ENCODE results near the gene UBR3. TPM values are rescaled to one million over a fixed set of nuclear protein-coding genes. Genes with fewer than 3 reads are reported as not detected.
A peak's percentile ranks its signal among the peaks of the same experiment; 100 is the strongest.

The UBR3 gene
- total and polyA plus RNA-seq, 12 donors, result 21.0 to 146 (median 115) TPM

DNA sequence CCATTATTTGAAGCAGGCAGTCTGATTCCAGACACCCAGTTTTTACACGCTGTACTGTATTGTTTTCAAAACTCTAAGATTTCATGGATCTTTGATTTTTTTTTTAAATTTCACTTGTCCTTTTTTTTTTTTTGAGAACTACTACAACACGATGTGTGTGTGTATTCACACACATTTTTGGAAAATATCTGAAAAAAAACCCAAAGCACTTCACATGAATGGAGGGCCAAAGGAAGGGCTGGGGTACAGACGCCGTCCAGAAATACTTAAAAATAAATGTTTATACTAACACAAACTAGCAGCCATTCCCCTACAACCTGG, 28.9 kb upstream of the UBR3 start:
- TF ChIP-seq CTCF (IDR thresholded peaks at IDR 0.05), result no peak
- Histone ChIP-seq H3K9me3 (no peaks in the 10 kb centered on the region), H3K36me3 (peaks cover 0 to 27% (median under 1%) of the 10 kb centered on the region in 9 donors), H3K27ac (peak overlapping the region; percentile 33 to 90 (median 86)), H3K27me3 (no peaks in the 10 kb centered on the region), H3K4me3 (peak overlapping the region; percentile 63 to 95 (median 84)), H3K4me1 (peaks cover 0 to 33% (median 17%) of the 10 kb centered on the region in 9 donors)
- DNase-seq (no peak), ATAC-seq (peak in 1 of 8 donors; percentile 1)
- intact Hi-C loops (cut with DNase I), result loop anchor here in 3 of 10 donors (5.0 to 10.0 kb wide), 2 partner anchors 216 to 274 kb away; partner anchors contain the start of gene PPIG (in 1 of the 3)
- 15 to 17% methylated on average over 4 of the region's 4 CpGs for WGBS, 2 donors

GRCh38 chr2:169798718-169799592, 28.3 kb upstream of the UBR3 start, which contains the start of gene SSB:
SSB (plus strand) TSS chr2:169798871; CDS start chr2:169800961, 2,090 bp downstream.
- H3K9me3 ChIP-seq, result no peaks in the 10 kb centered on the region
- ATAC-seq, result peak; percentile 99 to 100 (median 100)
- H3K4me3 ChIP-seq, result peak within 1 kb of the TSS; percentile 63 to 95 (median 84)
- 0 to 1% methylated on average over 67 of the region's 67 CpGs for WGBS, 2 donors
- H3K4me1 ChIP-seq, result peaks cover 0 to 33% (median 18%) of the 10 kb centered on the region in 9 donors
- peak; percentile 93 to 96 for DNase-seq
- no peaks in the 10 kb centered on the region for H3K27me3 ChIP-seq
- H3K36me3 ChIP-seq, result peaks cover 0 to 32% (median 4%) of the 10 kb centered on the region in 9 donors
- TF ChIP-seq CTCF (IDR thresholded peaks at IDR 0.05), result peak in 1 of 9 donors; percentile 14
- intact Hi-C loops (cut with DNase I), result loop anchor here in 3 of 10 donors (5.0 to 10.0 kb wide), 2 partner anchors 217 to 274 kb away; partner anchors contain the start of gene PPIG (in 1 of the 3)
- peak within 1 kb of the TSS; percentile 39 to 90 (median 86) for H3K27ac ChIP-seq

- DNase-seq, result no peak
- Histone ChIP-seq H3K27me3 (no peaks in the 10 kb centered on the region), H3K36me3 (peaks cover 0 to 73% (median 18%) of the 10 kb centered on the region in 9 donors), H3K9me3 (no peaks in the 10 kb centered on the region), H3K4me1 (peaks cover 0 to 27% (median 18%) of the 10 kb centered on the region in 9 donors), H3K27ac (no peak overlapping the region), H3K4me3 (no peak overlapping the region)
- TF ChIP-seq CTCF (IDR thresholded peaks at IDR 0.05), result no peak
- no peak for ATAC-seq
- WGBS, 2 donors, result 94 to 97% methylated on average over 9 of the region's 9 CpGs
- intact Hi-C loops (cut with DNase I), result no loop called here
Observed at GRCh38 chr2:169803480-169803879, 23.8 kb upstream of the UBR3 start.

- no peak for DNase-seq
- H3K36me3 ChIP-seq, result peaks cover 0 to 96% (median 46%) of the 10 kb centered on the region in 9 donors
- no peak overlapping the region for H3K27ac ChIP-seq
Observed at GRCh38 chr2:169806586-169806985, 20.7 kb upstream of the UBR3 start.

More at GRCh38 chr2:169806586-169806985, 20.7 kb upstream of the UBR3 start:
- TF ChIP-seq CTCF (IDR thresholded peaks at IDR 0.05), result no peak
- no peaks in the 10 kb centered on the region for H3K27me3 ChIP-seq
- H3K9me3 ChIP-seq, result no peaks in the 10 kb centered on the region
- intact Hi-C loops (cut with DNase I), result no loop called here
- ATAC-seq, result no peak
- H3K4me3 ChIP-seq, result no peak overlapping the region
- peaks cover 0 to 10% (median 5%) of the 10 kb centered on the region in 9 donors for H3K4me1 ChIP-seq

All from heart right ventricle (tissue), 16 donors.